Nephron progenitor cell (in vitro differentiated cells): Measurements from ENCODE around the gene SLC17A7.

ENCODE experiments used
- DNase-seq: peaks from one replicate; pipeline ENCODE4 v3.0.0; 2021
- H3K27ac Mint-ChIP-seq: 2 replicates; pipeline ENCODE4 v1.8.0; 2021; ENCODE audit warnings: mild to moderate bottlenecking, moderate library complexity, mixed read lengths
- H3K27me3 Mint-ChIP-seq: 2 replicates; pipeline ENCODE4 v1.8.0; 2021; ENCODE audit warnings: mild to moderate bottlenecking, low read depth, mixed read lengths; ENCODE audit not compliant: poor library complexity
- H3K36me3 Mint-ChIP-seq: 2 replicates; pipeline ENCODE4 v1.8.0; 2021; ENCODE audit warnings: low read depth, mixed read lengths
- H3K4me1 Mint-ChIP-seq: 2 replicates; pipeline ENCODE4 v1.8.0; 2021; ENCODE audit warnings: mixed read lengths
- H3K4me3 Mint-ChIP-seq: 2 replicates; pipeline ENCODE4 v1.8.0; 2021; ENCODE audit warnings: mild to moderate bottlenecking, moderate library complexity, mixed read lengths
- H3K9me3 Mint-ChIP-seq: 2 replicates; pipeline ENCODE4 v1.8.0; 2021; ENCODE audit warnings: mild to moderate bottlenecking, moderate library complexity, mixed read lengths
- CTCF ChIP-seq: fragments of 200-600 bp; sonication (generic); IDR thresholded peaks from 2 replicates; pipeline ENCODE4 v1.5.0; 2021; ENCODE audit warnings: antibody characterized with exemption

SLC17A7 gene

GRCh38 chr19:49438261-49438660, 3.1 kb downstream of the SLC17A7 start:
- no peak for TF ChIP-seq CTCF
- H3K27me3 Mint-ChIP-seq = peaks cover 96% of the 10 kb centered on the region
- no peak overlapping the region for H3K4me3 Mint-ChIP-seq
- DNase-seq = no peak
- H3K9me3 Mint-ChIP-seq = peaks cover 3% of the 10 kb centered on the region
- H3K27ac Mint-ChIP-seq = no peak overlapping the region
- peaks cover 63% of the 10 kb centered on the region for H3K4me1 Mint-ChIP-seq
- H3K36me3 Mint-ChIP-seq = no peaks in the 10 kb centered on the region

DNA sequence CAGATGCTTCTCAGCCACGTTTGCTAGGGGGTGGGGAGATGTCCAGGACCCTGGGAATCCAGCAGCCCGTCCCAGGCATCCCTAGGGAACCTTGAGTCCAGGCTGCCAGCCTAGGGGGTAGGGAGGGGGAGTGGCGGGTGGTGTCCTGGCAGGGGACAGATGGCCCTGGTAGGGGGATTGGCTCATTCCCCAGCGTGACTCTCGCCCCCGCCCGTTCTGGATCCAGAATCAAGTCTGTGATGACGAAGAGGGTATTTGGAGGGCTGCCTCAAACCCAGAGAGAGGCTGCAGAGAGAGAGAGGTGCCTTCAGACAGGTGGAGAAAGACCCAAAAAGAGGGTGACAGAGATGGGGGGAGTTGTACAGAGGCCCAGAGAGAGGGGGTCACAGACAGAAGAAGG, 4.1 kb downstream of the SLC17A7 start:
- Mint-ChIP-seq H3K27me3 (peaks cover 100% of the 10 kb centered on the region), H3K9me3 (peaks cover 11% of the 10 kb centered on the region), H3K4me1 (peaks cover 58% of the 10 kb centered on the region), H3K27ac (no peak overlapping the region), H3K4me3 (no peak overlapping the region), H3K36me3 (no peaks in the 10 kb centered on the region)
- DNase-seq = no peak
- TF ChIP-seq CTCF = no peak

DNA sequence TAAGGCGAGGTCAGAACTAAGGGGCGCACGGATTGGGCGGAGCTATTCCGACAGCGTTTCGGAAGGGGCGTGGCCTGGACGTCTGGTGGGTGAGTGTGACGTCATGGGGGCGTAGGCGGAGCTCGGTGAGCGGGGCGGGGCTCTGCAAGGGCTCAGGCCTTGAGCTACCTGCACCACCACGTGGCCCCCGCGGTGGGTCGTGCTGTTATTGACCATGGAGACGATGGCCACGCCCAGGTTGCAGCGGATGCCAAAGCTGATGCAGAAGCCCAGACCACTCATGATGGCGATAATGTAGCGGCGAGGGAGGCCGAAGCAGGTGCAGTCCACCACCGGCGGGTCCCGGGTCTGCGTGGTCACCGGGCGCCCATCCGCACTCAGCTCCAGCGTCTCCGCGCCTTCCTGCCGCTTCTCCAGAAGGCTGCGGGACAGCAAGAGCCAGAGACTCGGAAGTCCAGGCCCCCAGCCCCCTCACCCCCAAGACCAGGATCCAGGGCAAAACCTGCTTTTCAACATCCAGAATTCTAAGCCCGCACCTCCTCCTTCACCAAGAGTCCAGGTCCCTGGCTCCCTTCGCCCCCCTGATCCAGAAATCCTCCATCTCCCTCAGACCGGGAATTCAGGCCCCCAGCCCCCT, 4.8 kb downstream of the SLC17A7 start:
- peak; percentile 75 for DNase-seq
- peaks cover 100% of the 10 kb centered on the region for H3K27me3 Mint-ChIP-seq

GRCh38 chr19:49435670-49436069, 5.7 kb downstream of the SLC17A7 start:
- H3K4me1 Mint-ChIP-seq = peaks cover 48% of the 10 kb centered on the region
- no peak for TF ChIP-seq CTCF
- H3K27ac Mint-ChIP-seq = no peak overlapping the region
- H3K4me3 Mint-ChIP-seq = peak overlapping the region; percentile 5
- H3K9me3 Mint-ChIP-seq = peaks cover 18% of the 10 kb centered on the region
- H3K36me3 Mint-ChIP-seq = no peaks in the 10 kb centered on the region
- DNase-seq = no peak
- peaks cover 100% of the 10 kb centered on the region for H3K27me3 Mint-ChIP-seq

More for the DNA sequence above, 4.8 kb downstream of the SLC17A7 start:
- Mint-ChIP-seq H3K4me1 (peaks cover 51% of the 10 kb centered on the region), H3K27ac (no peak overlapping the region), H3K4me3 (peak overlapping the region; percentile 58), H3K9me3 (peaks cover 15% of the 10 kb centered on the region), H3K36me3 (no peaks in the 10 kb centered on the region)
- no peak for TF ChIP-seq CTCF

DNA sequence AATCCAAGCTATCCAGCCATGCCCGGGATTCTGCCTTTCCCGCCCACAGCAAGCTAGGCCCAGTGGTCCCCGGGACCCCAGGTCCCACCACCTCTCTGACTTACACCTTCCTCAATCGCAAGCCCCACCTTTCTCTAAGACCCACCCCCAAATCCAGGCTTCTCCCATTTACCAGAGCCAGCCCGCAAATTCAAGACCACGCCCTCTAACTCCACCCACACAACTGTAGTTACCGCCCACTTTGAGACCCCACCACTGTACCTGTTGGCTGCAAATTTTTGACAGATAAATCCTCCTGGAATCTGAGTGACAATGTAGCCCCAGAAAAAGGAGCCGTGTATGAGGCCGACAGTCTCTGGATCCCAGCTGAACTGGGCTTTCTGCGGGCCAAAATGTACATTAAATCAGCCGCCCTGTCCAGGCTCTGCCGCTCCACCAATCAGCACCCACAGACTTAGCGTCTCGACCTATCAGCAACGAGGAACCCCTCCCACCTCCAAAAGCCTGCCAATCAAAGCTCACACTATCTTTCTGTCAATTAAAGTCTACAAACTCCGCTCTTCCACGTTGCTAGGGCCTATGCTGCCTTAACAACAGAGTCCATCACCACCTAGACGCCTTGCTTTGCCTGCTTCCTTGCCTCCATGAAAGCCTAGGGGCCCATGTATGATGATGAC, 6.3 kb downstream of the SLC17A7 start:
- peaks cover 47% of the 10 kb centered on the region for H3K4me1 Mint-ChIP-seq
- no peak overlapping the region for H3K27ac Mint-ChIP-seq

More for the DNA sequence above, 6.3 kb downstream of the SLC17A7 start:
- TF ChIP-seq CTCF = no peak
- Mint-ChIP-seq H3K27me3 (peaks cover 100% of the 10 kb centered on the region), H3K9me3 (peaks cover 20% of the 10 kb centered on the region), H3K4me3 (no peak overlapping the region), H3K36me3 (no peaks in the 10 kb centered on the region)
- no peak for DNase-seq
